H1 (cell line): Measurements from ENCODE around the gene RNASE11. TPM values are rescaled to one million over a fixed set of nuclear protein-coding genes. Genes with fewer than 3 reads are reported as not detected.

ENCODE experiments used
- CTCF ChIA-PET: fragments of 300-600 bp; sonication (Branson Sonifier 250); formaldehyde crosslinking; loops from one replicate; lab custom pipeline; 2021; ENCODE audit not compliant: partially characterized antibody; lab: Charles Lee
- POLR2A ChIA-PET: fragments of 300-600 bp; sonication (Branson Sonifier 250); formaldehyde crosslinking; loops from one replicate; lab custom pipeline; 2021; ENCODE audit warnings: inconsistent platforms; ENCODE audit not compliant: partially characterized antibody; lab: Charles Lee
- DNase-seq, 2 experiments: peaks; one replicate each; pipeline versions ENCODE4 v3.0.0 to v3.0.0-alpha.2; 2010 to 2022; ENCODE audit warnings: low spot score in 2 of 2, low read depth in 1 of 2, mixed read lengths in 1 of 2
- FAIRE-seq: peaks from 2 replicates; lab custom pipeline; 2011; peaks lifted over from hg19 to GRCh38; lab: Jason Lieb, UNC
- H2AFZ ChIP-seq: 2 replicates; pipeline ENCODE4 v1.8.1; 2012; ENCODE audit warnings: low read length, inconsistent platforms
- H2AK5ac ChIP-seq: 2 replicates; pipeline ENCODE4 v1.6.1; 2013; ENCODE audit warnings: low read depth, low read length
- H2BK120ac ChIP-seq: replicated peaks from 2 replicates; pipeline ENCODE3; 2013; ENCODE audit warnings: low read depth, low read length, inconsistent platforms
- H2BK12ac ChIP-seq: 2 replicates; pipeline ENCODE4 v1.6.1; 2013; ENCODE audit warnings: low read depth, low read length
- H2BK15ac ChIP-seq: 2 replicates; pipeline ENCODE4 v1.6.1; 2013; ENCODE audit warnings: low read length
- H2BK20ac ChIP-seq: 2 replicates; pipeline ENCODE4 v1.6.1; 2013; ENCODE audit warnings: low read length
- H2BK5ac ChIP-seq: 2 replicates; pipeline ENCODE4 v1.6.1; 2013; ENCODE audit warnings: low read depth, low read length
- H3K14ac ChIP-seq: 2 replicates; pipeline ENCODE4 v1.6.1; 2013; ENCODE audit warnings: inconsistent platforms; ENCODE audit not compliant: insufficient read length
- H3K18ac ChIP-seq: 2 replicates; pipeline ENCODE4 v1.6.1; 2013; ENCODE audit warnings: low read length; ENCODE audit errors: extremely low read depth
- H3K23ac ChIP-seq: 2 replicates; pipeline ENCODE4 v1.6.1; 2013; ENCODE audit warnings: inconsistent platforms; ENCODE audit not compliant: insufficient read length
- H3K23me2 ChIP-seq: 2 replicates; pipeline ENCODE4 v1.6.1; 2013; ENCODE audit warnings: low read depth, low read length
- H3K27ac ChIP-seq: 2 replicates; pipeline ENCODE4 v1.6.1; 2011; ENCODE audit warnings: low read depth, low read length, inconsistent platforms
- H3K27me3 ChIP-seq, 4 experiments: replicated peaks in 1 of 4; 1 replicate in 1 of 4; 2 replicates in 3 of 4; pipeline versions ENCODE4 v1.6.1 to v1.8.1; 2011 to 2013; ENCODE audit warnings: low read length in 3 of 4, mild to moderate bottlenecking in 3 of 4, inconsistent platforms in 2 of 4, mixed read lengths in 2 of 4, moderate library complexity in 1 of 4; ENCODE audit not compliant: control insufficient read depth in 3 of 4, insufficient read depth in 3 of 4; ENCODE audit errors: extremely low read depth in 1 of 4
- H3K36me3 ChIP-seq, 4 experiments: 2 replicates each; pipeline versions ENCODE4 v1.6.1 to v1.8.1; 2011 to 2013; ENCODE audit warnings: mild to moderate bottlenecking in 4 of 4, low read length in 3 of 4, moderate library complexity in 2 of 4, control low read depth in 1 of 4, inconsistent platforms in 1 of 4; ENCODE audit not compliant: insufficient read depth in 4 of 4, control insufficient read depth in 2 of 4
- H3K4ac ChIP-seq: replicated peaks from 2 replicates; pipeline ENCODE3; 2013; ENCODE audit warnings: low read length, low read depth, mixed read lengths, inconsistent platforms; ENCODE audit not compliant: insufficient read length
- H3K4me1 ChIP-seq, 4 experiments: replicated peaks in 1 of 4; 1 replicate in 1 of 4; 2 replicates in 3 of 4; pipeline versions ENCODE4 v1.6.1 to v1.8.1; 2011 to 2013; ENCODE audit warnings: low read length in 3 of 4, inconsistent platforms in 2 of 4, mixed read lengths in 1 of 4; ENCODE audit not compliant: insufficient read depth in 4 of 4, control insufficient read depth in 3 of 4
- H3K4me2 ChIP-seq, 2 experiments: 2 replicates each; pipeline versions ENCODE4 v1.6.1 to v1.8.1; 2011 to 2013; ENCODE audit warnings: low read depth in 2 of 2, low read length in 2 of 2, control low read depth in 1 of 2, inconsistent platforms in 1 of 2, mild to moderate bottlenecking in 1 of 2; ENCODE audit not compliant: insufficient read depth in 1 of 2
- H3K4me3 ChIP-seq, 4 experiments: fragments of 200-600, 300-600 bp in 1 of 4; sonication (generic), shearing (Covaris generic), sonication (Bioruptor Twin) in 1 of 4; 2 replicates each; pipeline versions ENCODE4 v1.5.1 to v1.8.1; 2011 to 2016; ENCODE audit warnings: low read length in 4 of 4, low read depth in 3 of 4, control low read depth in 2 of 4, inconsistent platforms in 2 of 4, mild to moderate bottlenecking in 2 of 4, mixed read lengths in 1 of 4, moderate library complexity in 1 of 4; ENCODE audit not compliant: insufficient read depth in 2 of 4; ENCODE audit errors: extremely low read depth in 1 of 4
- H3K56ac ChIP-seq: replicated peaks from 2 replicates; pipeline ENCODE3; 2013; ENCODE audit warnings: low read depth, mild to moderate bottlenecking, mixed read lengths, low read length, inconsistent platforms; ENCODE audit not compliant: insufficient read length
- H3K79me1 ChIP-seq: 2 replicates; pipeline ENCODE4 v1.6.1; 2013; ENCODE audit warnings: low read depth, low read length, control low read depth
- H3K79me2 ChIP-seq, 2 experiments: 2 replicates each; pipeline versions ENCODE4 v1.6.1 to v1.8.1; 2012 to 2013; ENCODE audit warnings: low read length in 2 of 2, mild to moderate bottlenecking in 2 of 2, inconsistent platforms in 1 of 2; ENCODE audit not compliant: insufficient read depth in 2 of 2, control insufficient read depth in 1 of 2
- H3K9ac ChIP-seq, 4 experiments: replicated peaks in 1 of 4; 1 replicate in 1 of 4; 2 replicates in 3 of 4; pipeline versions ENCODE4 v1.6.1 to v1.8.1; 2011 to 2013; ENCODE audit warnings: low read depth in 3 of 4, low read length in 3 of 4, control low read depth in 2 of 4, mild to moderate bottlenecking in 2 of 4, moderate library complexity in 2 of 4, inconsistent platforms in 1 of 4; ENCODE audit errors: extremely low read depth in 1 of 4
- H3K9me3 ChIP-seq, 2 experiments: 2 replicates each; pipeline versions ENCODE4 v1.6.1 to v1.8.1; 2012 to 2013; ENCODE audit warnings: mild to moderate bottlenecking in 2 of 2, moderate library complexity in 2 of 2, control low read depth in 1 of 2, inconsistent platforms in 1 of 2, low read depth in 1 of 2, low read length in 1 of 2, mixed read lengths in 1 of 2; ENCODE audit not compliant: insufficient read depth in 2 of 2
- H4K20me1 ChIP-seq, 2 experiments: replicated peaks in 1 of 2; 2 replicates each; pipeline versions ENCODE3 to v1.8.1; 2011 to 2013; ENCODE audit warnings: inconsistent platforms in 2 of 2, low read length in 2 of 2, mild to moderate bottlenecking in 1 of 2; ENCODE audit not compliant: insufficient read depth in 2 of 2, control insufficient read depth in 1 of 2
- H4K5ac ChIP-seq: 2 replicates; pipeline ENCODE4 v1.6.1; 2013; ENCODE audit warnings: low read length, low read depth, mixed read lengths, inconsistent platforms; ENCODE audit not compliant: insufficient read length
- H4K8ac ChIP-seq: 2 replicates; pipeline ENCODE4 v1.8.0; 2013; ENCODE audit warnings: mild to moderate bottlenecking, moderate library complexity, low read length, inconsistent platforms; ENCODE audit not compliant: insufficient read depth; ENCODE audit errors: extremely low read depth
- H4K91ac ChIP-seq: replicated peaks from 2 replicates; pipeline ENCODE3; 2013; ENCODE audit warnings: low read length, mixed read lengths, inconsistent platforms; ENCODE audit not compliant: insufficient read length
- ASH2L ChIP-seq: fragments of 200-600, 300-600 bp; sonication (generic); IDR thresholded peaks from one replicate; pipeline ENCODE4 v1.7.1; 2017; ENCODE audit warnings: low read length
- CHD1 ChIP-seq: IDR thresholded peaks from 2 replicates; pipeline ENCODE4 v1.6.1; 2012; ENCODE audit warnings: low read depth, low read length, improper control_type of control experiment
- EP300 ChIP-seq, 2 experiments: IDR thresholded peaks; 1 replicate in 1 of 2; 2 replicates in 1 of 2; pipeline ENCODE4 v1.6.1; 2011 to 2012; ENCODE audit warnings: low read depth in 2 of 2, low read length in 2 of 2, mild to moderate bottlenecking in 2 of 2, borderline replicate concordance in 1 of 2, inconsistent platforms in 1 of 2, moderate library complexity in 1 of 2
- JUN ChIP-seq: IDR thresholded peaks from 2 replicates; pipeline ENCODE4 v1.6.1; 2011; ENCODE audit warnings: low read depth, mild to moderate bottlenecking, improper control_type of control experiment, low read length
- KDM1A ChIP-seq: fragments of 200-600, 300-600 bp; sonication (generic); IDR thresholded peaks from 2 replicates; pipeline ENCODE4 v1.7.1; 2016; ENCODE audit warnings: mild to moderate bottlenecking, low read length, borderline replicate concordance
- MAFK ChIP-seq: IDR thresholded peaks from 2 replicates; pipeline ENCODE4 v1.6.1; 2012; ENCODE audit warnings: low read depth, mild to moderate bottlenecking, improper control_type of control experiment, low read length
- POLR2AphosphoS5 ChIP-seq: IDR thresholded peaks from 2 replicates; pipeline ENCODE4 v1.6.1; 2011; ENCODE audit warnings: low read depth, low read length
- RAD21 ChIP-seq, 2 experiments: IDR thresholded peaks in 1 of 2; conservative IDR thresholded peaks in 1 of 2; 2 replicates each; pipeline ENCODE4 v1.6.1; 2011; ENCODE audit warnings: low read depth in 2 of 2, low read length in 2 of 2, improper control_type of control experiment in 1 of 2, inconsistent platforms in 1 of 2, mild to moderate bottlenecking in 1 of 2, moderate library complexity in 1 of 2
- RNF2 ChIP-seq: fragments of 200-900, 300-1000 bp; sonication (generic); IDR thresholded peaks from 2 replicates; pipeline ENCODE4 v1.7.1; 2016; ENCODE audit warnings: borderline replicate concordance, low read depth, mild to moderate bottlenecking, antibody characterized with exemption, low read length; ENCODE audit not compliant: poor library complexity, severe bottlenecking; ENCODE audit errors: missing control alignments
- RXRA ChIP-seq: IDR thresholded peaks from 2 replicates; pipeline ENCODE4 v1.6.1; 2011; ENCODE audit warnings: low read depth, mild to moderate bottlenecking, low read length, moderate library complexity; ENCODE audit not compliant: insufficient read depth
- YY1 ChIP-seq: IDR thresholded peaks from 2 replicates; pipeline ENCODE4 v1.6.1; 2011; ENCODE audit warnings: low read depth, mild to moderate bottlenecking, low read length
- WGBS, 2 experiments: shearing (Covaris generic) in 1 of 2; methylation state at CpG; one replicate each; pipeline versions ENCODE4 v1.1.6 to v1.1.7; 2013 to 2015; ENCODE audit warnings: low lambda C conversion rate in 2 of 2, mixed read lengths in 2 of 2, inconsistent platforms in 1 of 2, low coverage in 1 of 2, missing lambda C conversion rate in 1 of 2; ENCODE audit not compliant: insufficient replicate concordance in 2 of 2, insufficient coverage in 1 of 2, insufficient read length in 1 of 2; ENCODE audit errors: extremely low coverage in 1 of 2, missing lambda C conversion rate in 1 of 2; 5-methylcytosine and 5-hydroxymethylcytosine counted together
- polyA plus RNA-seq, 7 experiments: library from polyadenylated mRNA; depleted of rRNA in 3 of 7; stranded (reverse) in 5 of 7; unstranded in 2 of 7; fragments of >200 nt in 5 of 7; fragments of 200-250 nt in 2 of 7; gene quantifications; 1 replicate in 5 of 7; 2 replicates in 1 of 7; 4 replicates in 1 of 7; pipeline versions ENCODE4 v1.2.1 to v1.2.3, GENCODE V29; 2011 to 2013; ENCODE audit warnings: missing spikeins in 2 of 7, mixed read lengths in 2 of 7
- total RNA-seq: library from RNA; stranded (reverse); fragmentation: NEBNext Ultra II Directional; extraction: Animal tissue kit (Norgen Biotek cat#: 25700); gene quantifications from 2 replicates; pipeline ENCODE4 v1.2.1, GENCODE V29; 2021
- TF ChIP-seq, protein P1 (sequence below): IDR thresholded peaks from 2 replicates; pipeline ENCODE4 v1.6.1; 2012; ENCODE audit warnings: inconsistent platforms
- TF ChIP-seq, protein P2 (sequence below): IDR thresholded peaks from 2 replicates; pipeline ENCODE4 v1.6.1; 2012; ENCODE audit warnings: inconsistent platforms

The RNASE11 gene
- total and polyA plus RNA-seq, 2 of the 8 experiments (the other 6 are each of a cell fraction or from before 2014, with no cell fraction given), result not detected

DNA sequence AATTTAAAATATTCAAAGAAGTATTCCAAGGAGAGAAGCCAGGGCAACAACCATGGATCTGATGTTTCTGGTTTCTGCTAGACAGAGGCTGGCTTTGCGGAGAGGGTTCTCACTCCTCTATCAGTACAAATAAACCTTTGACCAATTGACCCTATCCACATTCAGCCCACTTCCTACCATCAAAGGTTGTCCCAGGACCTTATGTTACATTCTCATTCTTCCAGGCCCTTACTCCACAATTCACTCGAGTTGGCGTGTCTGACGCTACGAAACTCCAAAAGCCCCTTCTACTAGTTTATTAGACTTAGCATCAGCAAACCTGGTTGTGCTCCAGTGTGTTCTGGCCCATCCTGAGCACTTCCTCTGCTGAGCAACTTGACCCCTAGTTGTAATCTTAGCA, 28.2 kb upstream of the RNASE11 start:
- H3K18ac ChIP-seq, result no peak overlapping the region
- no peak overlapping the region for H2AK5ac ChIP-seq
- H3K27me3 ChIP-seq, result no peaks in the 10 kb centered on the region
- no peak overlapping the region for H2BK12ac ChIP-seq
- no peak overlapping the region for H4K5ac ChIP-seq
- H3K79me2 ChIP-seq, result no peaks in the 10 kb centered on the region
- H3K9ac ChIP-seq, result no peak overlapping the region
- H3K4ac ChIP-seq, result no peak overlapping the region
- peaks cover 4% of the 10 kb centered on the region for H3K23me2 ChIP-seq
- H3K56ac ChIP-seq, result no peak overlapping the region
- no peak overlapping the region for H3K14ac ChIP-seq
- H2BK20ac ChIP-seq, result no peak overlapping the region
- H2BK5ac ChIP-seq, result no peak overlapping the region
- no peak overlapping the region for H3K23ac ChIP-seq
- ChIA-PET CTCF (interaction anchor here (1.0 kb wide), 1 partner anchor 10 kb away, joined by 3 read pairs; no protein-coding TSS in a partner anchor), POLR2A (no interaction called here)
- H4K8ac ChIP-seq, result no peak overlapping the region
- no peak overlapping the region for H4K91ac ChIP-seq
- no peak for DNase-seq
- H3K4me1 ChIP-seq, result no peaks in the 10 kb centered on the region; a peak in 1 of 7 replicates
- H2BK15ac ChIP-seq, result no peak overlapping the region
- 92% methylated on average over 5 of the region's 5 CpGs; no CpG with 5 or more reads in 1 of the 2 experiments for WGBS, 2 experiments
- no peak overlapping the region for H3K27ac ChIP-seq
- H2AFZ ChIP-seq, result no peak overlapping the region
- no peak overlapping the region for H2BK120ac ChIP-seq
- no peaks in the 10 kb centered on the region for H3K9me3 ChIP-seq
- no peaks in the 10 kb centered on the region for H3K36me3 ChIP-seq
- no peak for FAIRE-seq
- H4K20me1 ChIP-seq, result no peaks in the 10 kb centered on the region
- no peak overlapping the region for H3K4me2 ChIP-seq
- H3K4me3 ChIP-seq, result no peak overlapping the region
- no peaks in the 10 kb centered on the region for H3K79me1 ChIP-seq
- TF ChIP-seq EP300 (IDR thresholded peaks at IDR 0.05; ENCODE audit: borderline replicate concordance in 1 of 2, low read depth in 2 of 2, low read length in 2 of 2) (no peak), POLR2AphosphoS5 (no peak), KDM1A (no peak), RXRA (no peak), MAFK (no peak), YY1 (no peak), RAD21 (IDR thresholded peaks at IDR 0.05 in 1 of 2, conservative IDR thresholded peaks at IDR 0.05 in 1 of 2; ENCODE audit: low read depth in 2 of 2, low read length in 2 of 2) (no peak), ASH2L (no peak), RNF2 (no peak), JUN (no peak), CHD1 (no peak)
- TF ChIP-seq, protein P1, sequence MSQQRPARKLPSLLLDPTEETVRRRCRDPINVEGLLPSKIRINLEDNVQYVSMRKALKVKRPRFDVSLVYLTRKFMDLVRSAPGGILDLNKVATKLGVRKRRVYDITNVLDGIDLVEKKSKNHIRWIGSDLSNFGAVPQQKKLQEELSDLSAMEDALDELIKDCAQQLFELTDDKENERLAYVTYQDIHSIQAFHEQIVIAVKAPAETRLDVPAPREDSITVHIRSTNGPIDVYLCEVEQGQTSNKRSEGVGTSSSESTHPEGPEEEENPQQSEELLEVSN, result no peak
- TF ChIP-seq, protein P2, sequence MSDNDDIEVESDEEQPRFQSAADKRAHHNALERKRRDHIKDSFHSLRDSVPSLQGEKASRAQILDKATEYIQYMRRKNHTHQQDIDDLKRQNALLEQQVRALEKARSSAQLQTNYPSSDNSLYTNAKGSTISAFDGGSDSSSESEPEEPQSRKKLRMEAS, result no peak
